H1 (cell line): Measurements from ENCODE around the gene NUP188. TPM values are rescaled to one million over a fixed set of nuclear protein-coding genes. Genes with fewer than 3 reads are reported as not detected.

Experiments
- CBX5 ChIP-seq: fragments of 300-800, 300-1000 bp; sonication (generic); IDR thresholded peaks from 2 replicates; pipeline ENCODE4 v1.7.1; 2016; ENCODE audit warnings: antibody characterized with exemption, low read length, low read depth
- HDAC6 ChIP-seq: IDR thresholded peaks from one replicate; pipeline ENCODE4 v1.7.1; 2012; ENCODE audit warnings: low read depth, mild to moderate bottlenecking, inconsistent platforms, low read length, moderate library complexity
- JUND ChIP-seq: IDR thresholded peaks from 2 replicates; pipeline ENCODE4 v1.6.1; 2011; ENCODE audit warnings: mild to moderate bottlenecking, improper control_type of control experiment, low read length
- SP1 ChIP-seq: IDR thresholded peaks from 2 replicates; pipeline ENCODE4 v1.6.1; 2011; ENCODE audit warnings: low read depth, low read length
- polyA plus RNA-seq, 7 experiments: library from polyadenylated mRNA; depleted of rRNA in 3 of 7; stranded (reverse) in 5 of 7; unstranded in 2 of 7; fragments of >200 nt in 5 of 7; fragments of 200-250 nt in 2 of 7; gene quantifications; 1 replicate in 5 of 7; 2 replicates in 1 of 7; 4 replicates in 1 of 7; pipeline versions ENCODE4 v1.2.1 to v1.2.3, GENCODE V29; 2011 to 2013; ENCODE audit warnings: missing spikeins in 2 of 7, mixed read lengths in 2 of 7
- total RNA-seq: library from RNA; stranded (reverse); fragmentation: NEBNext Ultra II Directional; extraction: Animal tissue kit (Norgen Biotek cat#: 25700); gene quantifications from 2 replicates; pipeline ENCODE4 v1.2.1, GENCODE V29; 2021
- TF ChIP-seq, protein P1 (sequence below): IDR thresholded peaks from 2 replicates; pipeline ENCODE4 v1.6.1; 2012; ENCODE audit warnings: inconsistent platforms
- TF ChIP-seq, protein P2 (sequence below): IDR thresholded peaks from 2 replicates; pipeline ENCODE4 v1.6.1; 2012; ENCODE audit warnings: low read length, inconsistent platforms

NUP188 gene
- total and polyA plus RNA-seq, 2 of the 8 experiments (the other 6 are each of a cell fraction or from before 2014, with no cell fraction given), result 90.1 to 111 TPM

DNA sequence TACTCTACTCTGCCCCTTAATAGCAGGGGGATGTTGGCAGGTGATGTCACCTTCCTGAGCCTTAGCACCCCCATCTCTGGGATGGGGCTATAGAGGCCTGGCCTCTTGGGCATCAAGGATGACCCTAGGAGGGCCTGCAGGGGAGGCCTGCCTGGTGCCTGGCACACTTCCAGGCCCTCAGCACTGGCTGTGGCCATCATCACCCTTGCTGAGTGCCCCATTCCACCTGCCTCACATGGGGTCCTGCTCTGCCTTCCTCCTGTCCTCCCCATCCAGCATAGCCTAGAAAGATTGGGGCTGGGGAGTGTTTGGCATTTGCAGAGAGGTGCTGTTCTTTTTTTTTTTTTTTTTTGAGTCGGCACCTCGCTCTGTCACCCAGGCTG, 44.4 kb upstream of the NUP188 start (continued):
- TF ChIP-seq, protein P1, sequence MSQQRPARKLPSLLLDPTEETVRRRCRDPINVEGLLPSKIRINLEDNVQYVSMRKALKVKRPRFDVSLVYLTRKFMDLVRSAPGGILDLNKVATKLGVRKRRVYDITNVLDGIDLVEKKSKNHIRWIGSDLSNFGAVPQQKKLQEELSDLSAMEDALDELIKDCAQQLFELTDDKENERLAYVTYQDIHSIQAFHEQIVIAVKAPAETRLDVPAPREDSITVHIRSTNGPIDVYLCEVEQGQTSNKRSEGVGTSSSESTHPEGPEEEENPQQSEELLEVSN, result no peak
- TF ChIP-seq SP1 (no peak), CBX5 (no peak), HDAC6 (no peak), JUND (no peak)
- TF ChIP-seq, protein P2, sequence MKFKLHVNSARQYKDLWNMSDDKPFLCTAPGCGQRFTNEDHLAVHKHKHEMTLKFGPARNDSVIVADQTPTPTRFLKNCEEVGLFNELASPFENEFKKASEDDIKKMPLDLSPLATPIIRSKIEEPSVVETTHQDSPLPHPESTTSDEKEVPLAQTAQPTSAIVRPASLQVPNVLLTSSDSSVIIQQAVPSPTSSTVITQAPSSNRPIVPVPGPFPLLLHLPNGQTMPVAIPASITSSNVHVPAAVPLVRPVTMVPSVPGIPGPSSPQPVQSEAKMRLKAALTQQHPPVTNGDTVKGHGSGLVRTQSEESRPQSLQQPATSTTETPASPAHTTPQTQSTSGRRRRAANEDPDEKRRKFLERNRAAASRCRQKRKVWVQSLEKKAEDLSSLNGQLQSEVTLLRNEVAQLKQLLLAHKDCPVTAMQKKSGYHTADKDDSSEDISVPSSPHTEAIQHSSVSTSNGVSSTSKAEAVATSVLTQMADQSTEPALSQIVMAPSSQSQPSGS, result no peak
